GM18498 (cell line): ENCODE measurements around the gene SLC6A4.

Experiments
- ATAC-seq: cut with Tn5 transposase; IDR thresholded peaks from one replicate; pipeline ENCODE4 v1.9.1; 2021; ENCODE audit warnings: mild to moderate bottlenecking, moderate library complexity; ENCODE audit not compliant: unreplicated experiment

SLC6A4 gene

GRCh38 chr17:30235386-30236296 is at the start of gene SLC6A4:
SLC6A4 (minus strand) TSS chr17:30235697; CDS start chr17:30221958, 13,739 bp downstream.
- ATAC-seq = peak; percentile 15

- no peak for ATAC-seq
These were observed 43.7 kb upstream of the SLC6A4 start for GRCh38 chr17:30279156-30279555.

- ATAC-seq = no peak
These were observed 42.5 kb upstream of the SLC6A4 start for GRCh38 chr17:30278032-30278431.

GRCh38 chr17:30275911-30276310 is 40.4 kb upstream of the SLC6A4 start:
- ATAC-seq = no peak

GRCh38 chr17:30274887-30275286 is 39.4 kb upstream of the SLC6A4 start:
- ATAC-seq = no peak

- ATAC-seq = no peak
These were observed 37.9 kb upstream of the SLC6A4 start for GRCh38 chr17:30273373-30273772.

- ATAC-seq = no peak
These were observed 35.6 kb upstream of the SLC6A4 start for GRCh38 chr17:30271102-30271501.

GRCh38 chr17:30267625-30268024 is 32.1 kb upstream of the SLC6A4 start:
- ATAC-seq = no peak

- ATAC-seq = no peak
These were observed 28.2 kb upstream of the SLC6A4 start for GRCh38 chr17:30263552-30264333.

GRCh38 chr17:30256756-30257506 is 21.4 kb upstream of the SLC6A4 start:
- ATAC-seq = no peak

- ATAC-seq = no peak
These were observed 18.7 kb upstream of the SLC6A4 start for GRCh38 chr17:30254150-30254549.

GRCh38 chr17:30253312-30253711 is 17.8 kb upstream of the SLC6A4 start:
- no peak for ATAC-seq

- no peak for ATAC-seq
These were observed 16.4 kb upstream of the SLC6A4 start for GRCh38 chr17:30251931-30252330.

GRCh38 chr17:30249460-30249859 is 14.0 kb upstream of the SLC6A4 start:
- ATAC-seq = no peak

GRCh38 chr17:30248786-30249185 is 13.3 kb upstream of the SLC6A4 start:
- no peak for ATAC-seq

- ATAC-seq = no peak
These were observed 11.0 kb upstream of the SLC6A4 start for GRCh38 chr17:30246460-30246859.

- no peak for ATAC-seq
These were observed 9.4 kb upstream of the SLC6A4 start for GRCh38 chr17:30244853-30245385.

GRCh38 chr17:30243568-30243967 is 8.1 kb upstream of the SLC6A4 start:
- no peak for ATAC-seq

- no peak for ATAC-seq
These were observed 7.5 kb upstream of the SLC6A4 start for GRCh38 chr17:30243002-30243401.

- no peak for ATAC-seq
These were observed 5.6 kb upstream of the SLC6A4 start for GRCh38 chr17:30241051-30241450.

GRCh38 chr17:30240177-30240576 is 4.7 kb upstream of the SLC6A4 start:
- ATAC-seq = no peak
